GM13976 (cell line): ENCODE data around the gene CCNO.

Experiments used
- DNase-seq: peaks from one replicate; pipeline ENCODE4 v3.0.0; 2012; ENCODE audit warnings: low spot score
- in situ Hi-C: fragments of 300-500 bp; cut with MboI; formaldehyde crosslinking; loops from one replicate; pipeline ENCODE4 v1.12.0; 2022; ENCODE audit warnings: low sequenced_read_pairs, mixed read lengths, inconsistent platforms; ENCODE audit not compliant: unreplicated experiment
- TF ChIP-seq, protein P1 (sequence below): IDR thresholded peaks from 2 replicates; pipeline ENCODE4 v1.5.1; 2012; ENCODE audit warnings: borderline replicate concordance, mild to moderate bottlenecking; ENCODE audit not compliant: insufficient read depth; ENCODE audit errors: extremely low read depth, missing control alignments, control extremely low read depth

Gene CCNO, protein sequence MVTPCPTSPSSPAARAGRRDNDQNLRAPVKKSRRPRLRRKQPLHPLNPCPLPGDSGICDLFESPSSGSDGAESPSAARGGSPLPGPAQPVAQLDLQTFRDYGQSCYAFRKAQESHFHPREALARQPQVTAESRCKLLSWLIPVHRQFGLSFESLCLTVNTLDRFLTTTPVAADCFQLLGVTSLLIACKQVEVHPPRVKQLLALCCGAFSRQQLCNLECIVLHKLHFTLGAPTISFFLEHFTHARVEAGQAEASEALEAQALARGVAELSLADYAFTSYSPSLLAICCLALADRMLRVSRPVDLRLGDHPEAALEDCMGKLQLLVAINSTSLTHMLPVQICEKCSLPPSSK

DNA sequence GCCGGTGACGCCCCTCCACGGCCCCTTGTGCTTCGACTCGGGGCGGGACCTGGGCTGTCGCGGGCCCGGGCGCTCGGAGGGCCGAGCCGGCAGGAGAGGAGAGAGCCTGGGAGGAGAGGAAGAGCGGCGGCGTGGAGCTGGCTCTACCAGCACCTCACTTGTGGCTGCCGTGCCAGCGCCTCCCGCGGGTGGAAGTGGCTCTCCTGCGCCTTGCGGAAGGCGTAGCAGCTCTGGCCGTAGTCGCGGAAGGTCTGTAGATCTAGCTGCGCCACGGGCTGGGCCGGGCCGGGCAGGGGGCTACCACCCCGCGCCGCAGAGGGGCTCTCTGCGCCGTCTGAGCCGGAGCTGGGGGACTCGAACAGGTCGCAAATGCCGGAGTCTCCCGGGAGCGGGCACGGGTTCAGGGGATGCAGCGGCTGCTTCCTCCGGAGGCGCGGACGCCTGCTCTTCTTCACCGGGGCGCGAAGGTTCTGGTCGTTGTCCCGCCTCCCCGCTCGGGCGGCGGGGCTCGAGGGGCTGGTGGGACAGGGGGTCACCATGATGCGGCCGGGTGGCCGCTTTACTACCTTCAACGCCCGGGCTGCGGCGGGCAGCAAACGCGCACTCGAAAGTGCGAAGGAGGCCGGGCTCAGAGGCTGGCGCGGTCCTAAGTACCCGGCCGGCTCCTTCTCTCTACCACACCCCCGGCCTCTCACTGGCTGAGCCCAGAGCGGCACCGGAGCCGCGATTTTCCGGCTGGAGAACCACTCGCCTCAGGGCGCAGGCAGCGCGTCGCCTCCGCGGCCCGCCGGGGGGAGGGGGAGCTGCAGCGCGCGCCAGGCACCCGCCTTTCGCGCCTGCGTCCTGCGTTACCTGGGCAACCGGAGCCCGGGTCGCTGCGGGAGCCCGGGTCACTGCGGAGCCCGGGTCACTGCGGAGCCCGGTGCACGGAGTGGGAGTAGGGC is at the start of gene CCNO:
CCNO (minus strand) TSS at position 624 of the 944 bp plus-strand sequence; CDS start at position 539, 85 bp downstream.
- TF ChIP-seq, protein P1, sequence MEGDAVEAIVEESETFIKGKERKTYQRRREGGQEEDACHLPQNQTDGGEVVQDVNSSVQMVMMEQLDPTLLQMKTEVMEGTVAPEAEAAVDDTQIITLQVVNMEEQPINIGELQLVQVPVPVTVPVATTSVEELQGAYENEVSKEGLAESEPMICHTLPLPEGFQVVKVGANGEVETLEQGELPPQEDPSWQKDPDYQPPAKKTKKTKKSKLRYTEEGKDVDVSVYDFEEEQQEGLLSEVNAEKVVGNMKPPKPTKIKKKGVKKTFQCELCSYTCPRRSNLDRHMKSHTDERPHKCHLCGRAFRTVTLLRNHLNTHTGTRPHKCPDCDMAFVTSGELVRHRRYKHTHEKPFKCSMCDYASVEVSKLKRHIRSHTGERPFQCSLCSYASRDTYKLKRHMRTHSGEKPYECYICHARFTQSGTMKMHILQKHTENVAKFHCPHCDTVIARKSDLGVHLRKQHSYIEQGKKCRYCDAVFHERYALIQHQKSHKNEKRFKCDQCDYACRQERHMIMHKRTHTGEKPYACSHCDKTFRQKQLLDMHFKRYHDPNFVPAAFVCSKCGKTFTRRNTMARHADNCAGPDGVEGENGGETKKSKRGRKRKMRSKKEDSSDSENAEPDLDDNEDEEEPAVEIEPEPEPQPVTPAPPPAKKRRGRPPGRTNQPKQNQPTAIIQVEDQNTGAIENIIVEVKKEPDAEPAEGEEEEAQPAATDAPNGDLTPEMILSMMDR: no peak
- DNase-seq: peak; percentile 73
- in situ Hi-C loops: no loop called here

DNA sequence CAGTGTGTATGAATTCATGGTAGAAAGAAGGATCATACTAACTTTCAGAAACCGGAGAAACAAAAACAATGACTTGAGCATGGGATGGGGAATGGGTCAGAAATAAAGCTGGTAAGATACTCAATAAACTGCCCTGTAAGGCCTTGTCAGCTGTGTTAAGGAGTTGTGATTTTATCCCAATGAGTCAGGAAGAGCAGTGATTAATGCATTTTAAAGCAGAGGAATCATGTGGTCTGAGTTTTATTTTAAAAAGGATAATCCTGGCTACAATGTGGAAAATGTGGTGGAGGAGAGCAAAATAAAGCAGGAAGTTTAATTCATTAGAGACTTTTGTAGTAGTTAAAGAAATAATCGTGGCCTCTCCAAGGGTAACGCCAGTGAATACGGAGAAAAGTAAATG is 45.4 kb upstream of the CCNO start:
- in situ Hi-C loops: no loop called here
- TF ChIP-seq, protein P1: no peak
- DNase-seq: no peak

DNA sequence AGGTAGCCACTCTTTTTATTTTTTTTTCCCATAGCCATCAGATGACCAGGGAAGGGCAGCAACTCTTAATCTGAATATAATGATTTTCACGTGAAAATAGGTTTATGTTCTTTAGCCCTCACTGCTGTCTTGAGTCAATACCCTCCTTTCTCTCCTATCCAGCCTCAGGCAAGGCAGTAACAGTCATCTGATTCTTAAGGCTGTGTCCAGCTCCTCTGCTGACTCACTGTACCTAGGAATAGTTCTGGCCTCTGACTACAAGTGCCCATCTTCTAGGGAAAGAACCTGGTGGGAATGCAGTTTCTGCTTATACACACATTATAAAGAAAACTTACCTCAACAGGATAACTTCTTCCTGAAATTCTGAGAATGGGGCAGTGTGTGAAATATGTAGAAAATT is 43.4 kb upstream of the CCNO start:
- TF ChIP-seq, protein P1: no peak
- no peak for DNase-seq
- in situ Hi-C loops: no loop called here

DNA sequence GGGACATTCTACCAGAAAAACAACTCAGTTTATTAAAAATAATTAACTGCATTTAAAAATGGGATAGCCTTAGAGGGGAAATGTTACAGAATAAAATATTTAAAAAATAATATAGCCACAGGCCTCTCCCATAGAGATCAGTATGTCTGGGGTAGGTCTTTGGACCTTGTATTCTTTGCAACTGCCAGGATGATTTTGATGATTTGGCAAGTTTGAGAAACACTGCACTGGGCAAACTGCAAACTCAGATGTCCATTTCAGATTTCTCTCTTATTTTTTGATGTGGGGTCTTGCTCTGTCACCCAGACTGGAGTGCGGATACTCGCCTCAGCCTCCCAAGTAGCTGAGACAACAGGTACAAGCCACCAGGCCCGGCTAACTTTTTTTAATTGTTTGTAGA is 24.9 kb upstream of the CCNO start:
- in situ Hi-C loops: no loop called here
- DNase-seq: no peak
- TF ChIP-seq, protein P1: no peak

DNA sequence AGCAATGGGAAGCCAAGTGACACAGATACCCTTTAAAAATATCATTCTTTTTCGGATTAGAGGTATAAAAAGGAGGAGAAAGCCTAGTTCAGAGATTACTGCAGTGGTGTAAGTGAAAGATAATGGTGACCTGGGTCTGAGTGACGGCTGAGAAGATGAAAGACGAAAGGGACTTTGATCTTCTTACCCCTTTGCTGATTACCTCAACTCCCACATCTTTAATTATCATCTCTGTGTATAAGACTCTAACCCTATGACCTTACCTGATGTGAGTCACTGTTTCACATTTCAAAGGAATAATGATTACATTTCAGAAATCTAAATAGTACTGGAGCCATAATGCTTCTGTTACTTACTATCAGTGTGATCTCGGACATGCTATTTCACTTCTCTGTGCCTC is 21.4 kb upstream of the CCNO start:
- in situ Hi-C loops: no loop called here
- TF ChIP-seq, protein P1: no peak
- DNase-seq: no peak

DNA sequence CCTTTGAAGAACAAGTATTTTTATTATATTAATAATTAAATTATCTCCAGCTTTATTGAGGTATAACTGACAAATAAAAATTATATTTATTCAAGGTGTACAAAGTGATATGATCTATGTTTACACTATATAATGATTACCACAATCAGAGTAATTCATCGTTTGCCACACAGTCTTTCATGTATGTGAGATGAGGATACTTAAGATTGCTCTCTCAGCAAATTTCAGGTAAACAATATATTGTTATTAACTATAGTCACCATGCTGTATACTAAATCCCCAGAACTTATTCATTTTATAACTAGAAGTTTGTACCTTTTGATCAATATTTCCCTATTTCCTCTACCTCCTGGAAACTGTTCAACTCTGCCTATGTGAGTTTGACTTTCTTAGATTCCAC is 16.7 kb upstream of the CCNO start:
- no peak for DNase-seq
- TF ChIP-seq, protein P1: no peak
- in situ Hi-C loops: no loop called here
